Amniotic epithelial cell (primary cell): Measurements from ENCODE around the gene COG5.

Source experiments
- DNase-seq: peaks from one replicate; pipeline ENCODE4 v3.0.0-alpha.2; 2010; ENCODE audit warnings: low read depth

COG5 gene

GRCh38 chr7:107154826-107155225, 408.9 kb downstream of the COG5 start:
- DNase-seq, result no peak

GRCh38 chr7:107152011-107152410, 411.7 kb downstream of the COG5 start:
- peak; percentile 33 for DNase-seq
